Effector memory CD4-positive, alpha-beta T cell (primary cell): ENCODE data around the gene GMPS.
"Not testable (repeated sequence)": the region's sequence is repeated elsewhere in the genome, so short reads cannot be mapped to it uniquely, and the experiment has no call there.

Experiments used
- DNase-seq, 3 donors: peaks; one replicate each; pipeline ENCODE4 v3.0.0-alpha.2; 2020
- H3K27ac ChIP-seq: 2 replicates; pipeline ENCODE4 v1.7.0; 2013; ENCODE audit warnings: mild to moderate bottlenecking, low read length, moderate library complexity; ENCODE audit not compliant: insufficient read depth, poor library complexity, severe bottlenecking
- H3K27me3 ChIP-seq: replicated peaks from 2 replicates; pipeline ENCODE4 v1.7.0; 2013; ENCODE audit warnings: mild to moderate bottlenecking, low read length; ENCODE audit not compliant: insufficient read depth, control insufficient read depth, poor library complexity, severe bottlenecking
- H3K36me3 ChIP-seq: 2 replicates; pipeline ENCODE4 v1.7.0; 2013; ENCODE audit warnings: mild to moderate bottlenecking, low read length, moderate library complexity; ENCODE audit not compliant: control insufficient read depth, insufficient read depth
- H3K4me1 ChIP-seq: 2 replicates; pipeline ENCODE4 v1.7.0; 2013; ENCODE audit warnings: low read length, mild to moderate bottlenecking; ENCODE audit not compliant: control insufficient read depth, insufficient read depth, poor library complexity, severe bottlenecking
- H3K4me3 ChIP-seq: 2 replicates; pipeline ENCODE4 v1.7.0; 2013; ENCODE audit warnings: low read length, low read depth, mild to moderate bottlenecking; ENCODE audit not compliant: insufficient read depth, poor library complexity, severe bottlenecking
- H3K9me3 ChIP-seq: 2 replicates; pipeline ENCODE4 v1.7.0; 2013; ENCODE audit warnings: mild to moderate bottlenecking, low read length, moderate library complexity; ENCODE audit not compliant: control insufficient read depth

GMPS gene

DNA sequence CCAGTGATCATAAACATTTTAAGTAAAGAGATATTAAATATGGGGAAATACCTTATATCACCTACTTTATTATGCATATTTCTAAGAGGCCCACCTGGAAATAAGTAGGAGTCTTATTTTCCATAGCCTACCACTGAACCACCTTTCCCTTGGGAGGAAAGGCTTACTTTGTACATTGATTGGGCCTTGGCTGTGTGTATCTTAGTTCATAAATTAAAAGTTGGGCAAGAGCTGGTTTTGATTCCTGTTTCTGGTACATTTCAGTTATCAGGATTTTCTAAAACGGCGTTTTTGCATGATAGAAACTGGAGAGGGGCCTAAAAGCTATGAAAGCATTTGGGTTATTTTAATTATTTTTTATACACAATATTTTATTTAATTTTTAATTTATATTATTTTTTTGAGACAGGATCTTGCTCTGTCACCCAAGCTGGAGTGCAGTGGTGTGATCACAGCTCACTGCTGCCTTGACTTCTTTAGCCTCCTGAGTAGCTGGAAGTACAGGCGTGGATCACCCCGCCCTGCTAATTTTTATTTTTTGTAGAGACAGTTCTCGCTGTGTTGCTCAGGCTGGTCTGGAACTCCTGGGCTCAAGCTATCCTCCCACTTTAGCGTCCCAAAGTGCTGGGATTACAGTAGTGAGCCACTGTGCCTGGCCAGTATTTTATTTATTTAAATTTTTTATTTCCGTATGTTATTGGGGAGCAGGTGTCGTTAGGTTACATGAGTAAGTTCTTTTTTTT, 2.6 kb downstream of the GMPS start:
- Histone ChIP-seq H3K27ac (no peak overlapping the region), H3K27me3 (no peaks in the 10 kb centered on the region), H3K4me3 (no peak overlapping the region), H3K36me3 (no peaks in the 10 kb centered on the region), H3K4me1 (peaks cover 11% of the 10 kb centered on the region), H3K9me3 (no peaks in the 10 kb centered on the region)
- DNase-seq, result no peak

DNA sequence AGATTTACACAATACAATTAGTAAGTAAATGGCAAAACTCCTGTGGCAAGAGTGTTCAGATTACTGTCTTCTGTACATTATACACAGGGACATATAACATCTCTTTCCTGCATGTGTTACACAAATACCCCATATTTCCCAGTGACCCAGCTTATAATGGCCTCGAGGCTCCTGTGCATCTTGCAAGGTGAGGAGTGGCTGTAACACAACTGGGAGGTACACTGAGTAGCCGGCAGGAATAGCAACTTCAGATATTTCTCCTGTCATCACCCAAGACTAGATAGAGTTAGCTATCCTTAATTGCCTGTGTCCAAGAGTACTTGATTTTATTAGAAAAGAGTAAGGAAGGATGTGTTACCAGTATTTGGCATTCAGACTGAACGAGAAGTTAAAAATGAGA, 5.6 kb downstream of the GMPS start:
- peaks cover 11% of the 10 kb centered on the region for H3K4me1 ChIP-seq

DNA sequence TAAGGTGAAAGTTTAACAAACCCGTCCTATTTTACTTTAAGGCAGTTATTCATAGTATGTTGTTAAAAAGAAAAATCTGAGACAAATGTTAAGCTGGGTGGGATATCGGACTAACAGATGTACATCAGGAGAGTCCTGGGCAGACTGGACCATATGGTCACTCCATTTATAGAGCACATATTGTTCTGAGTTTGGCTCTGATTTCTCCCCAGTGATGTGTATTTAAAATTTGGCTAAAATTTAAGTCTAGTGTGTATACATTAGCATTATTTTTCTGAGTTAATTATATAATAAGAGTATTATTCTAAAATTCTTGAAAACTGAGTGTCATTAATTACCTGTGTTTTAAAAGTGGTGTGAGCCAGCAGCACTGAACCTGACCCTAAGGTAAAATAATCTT, 6.1 kb downstream of the GMPS start:
- no peaks in the 10 kb centered on the region for H3K9me3 ChIP-seq
- H3K4me1 ChIP-seq, result peaks cover 11% of the 10 kb centered on the region
- no peaks in the 10 kb centered on the region for H3K36me3 ChIP-seq
- H3K27me3 ChIP-seq, result no peaks in the 10 kb centered on the region
- no peak for DNase-seq
- H3K27ac ChIP-seq, result no peak overlapping the region
- H3K4me3 ChIP-seq, result no peak overlapping the region

More for the DNA sequence above, 5.6 kb downstream of the GMPS start:
- H3K36me3 ChIP-seq, result no peaks in the 10 kb centered on the region
- H3K4me3 ChIP-seq, result no peak overlapping the region
- no peak for DNase-seq
- H3K27me3 ChIP-seq, result no peaks in the 10 kb centered on the region
- no peak overlapping the region for H3K27ac ChIP-seq
- no peaks in the 10 kb centered on the region for H3K9me3 ChIP-seq

DNA sequence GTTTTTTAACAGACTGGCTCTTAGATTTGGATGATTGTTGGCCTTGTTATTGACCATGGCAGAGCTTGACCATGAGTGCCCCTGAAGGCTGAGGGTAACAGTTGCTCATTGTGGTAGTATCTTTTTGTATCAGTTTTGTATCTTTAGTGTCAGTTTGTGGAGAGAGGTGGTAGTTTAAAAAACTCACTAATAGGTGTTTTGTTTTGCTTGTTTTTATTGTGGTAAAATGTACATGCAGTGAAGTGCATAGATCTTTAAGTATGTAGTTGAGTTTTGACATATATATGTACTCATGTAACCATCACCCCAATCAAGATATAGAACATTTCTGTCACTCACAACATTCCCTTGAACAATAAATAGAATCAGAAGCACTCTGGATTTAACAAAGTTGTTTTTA, 9.8 kb downstream of the GMPS start:
- H3K27me3 ChIP-seq, result no peaks in the 10 kb centered on the region
- H3K36me3 ChIP-seq, result no peaks in the 10 kb centered on the region
- H3K4me3 ChIP-seq, result no peak overlapping the region
- no peaks in the 10 kb centered on the region for H3K9me3 ChIP-seq
- no peak for DNase-seq
- no peak overlapping the region for H3K27ac ChIP-seq
- no peaks in the 10 kb centered on the region for H3K4me1 ChIP-seq

DNA sequence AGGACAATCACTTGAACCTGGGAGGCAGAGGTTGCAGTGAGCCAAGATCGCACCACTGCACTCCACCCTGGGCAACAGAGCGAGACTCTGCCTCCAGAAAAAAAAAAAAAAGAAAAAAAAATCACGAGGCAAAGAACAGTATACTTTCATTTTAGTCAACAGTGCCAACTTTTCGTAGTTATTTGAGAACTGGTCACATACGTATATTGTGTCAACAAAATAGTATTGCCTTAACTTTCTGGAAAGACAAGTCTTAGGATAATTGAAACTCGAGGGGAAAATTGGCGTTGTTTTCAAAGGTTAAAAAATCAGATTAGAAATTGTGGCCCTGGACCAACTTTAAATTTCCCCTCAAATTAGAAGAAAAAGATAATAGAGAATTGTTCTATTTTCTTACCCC, 13.8 kb downstream of the GMPS start:
- Histone ChIP-seq H3K36me3 (no peaks in the 10 kb centered on the region), H3K27ac (no peak overlapping the region), H3K4me1 (no peaks in the 10 kb centered on the region), H3K27me3 (no peaks in the 10 kb centered on the region), H3K9me3 (no peaks in the 10 kb centered on the region), H3K4me3 (no peak overlapping the region)
- no peak for DNase-seq

DNA sequence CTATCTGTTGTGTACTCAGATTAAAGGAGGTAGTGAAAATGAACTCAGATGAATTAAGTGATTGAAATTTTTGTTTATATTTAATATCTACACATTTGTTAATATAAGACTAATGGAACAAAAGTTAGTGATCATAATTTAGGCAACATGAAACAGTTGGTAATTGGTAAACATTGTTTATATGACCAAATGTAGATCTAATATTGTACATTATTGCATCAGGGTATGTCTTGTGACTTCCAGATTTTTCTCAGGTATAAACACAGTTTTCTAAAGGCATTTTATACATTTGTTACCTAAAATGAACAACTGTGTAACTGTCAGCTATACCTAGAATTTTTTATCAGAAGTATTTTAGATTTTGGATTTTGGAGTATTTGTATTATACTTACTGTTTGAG, 14.8 kb downstream of the GMPS start:
- no peak overlapping the region for H3K27ac ChIP-seq

DNA sequence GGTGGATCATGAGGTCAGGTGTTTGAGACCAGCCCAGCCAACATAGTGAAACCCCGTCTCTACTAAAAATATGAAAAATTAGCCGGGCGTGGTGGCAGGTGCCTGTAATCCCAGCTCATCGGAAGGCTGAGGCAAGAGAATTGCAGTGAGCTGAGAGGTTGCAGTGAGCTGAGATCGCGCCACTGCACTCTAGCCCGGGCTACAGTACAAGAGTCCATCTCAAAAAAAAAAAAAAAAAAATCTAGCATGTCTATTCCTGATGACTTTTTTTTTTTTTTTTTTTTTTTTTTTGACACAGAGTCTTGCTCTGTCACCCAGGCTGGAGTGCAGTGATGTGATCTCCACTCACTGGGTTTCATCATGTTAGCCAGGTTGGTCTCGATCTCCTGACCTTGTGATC, 15.9 kb downstream of the GMPS start:
- not testable (repeated sequence) for H3K4me1 ChIP-seq, DNase-seq, H3K9me3 ChIP-seq, H3K27me3 ChIP-seq, H3K36me3 ChIP-seq, H3K4me3 ChIP-seq, H3K27ac ChIP-seq

More for the DNA sequence above, 14.8 kb downstream of the GMPS start:
- H3K36me3 ChIP-seq, result no peaks in the 10 kb centered on the region
- H3K27me3 ChIP-seq, result no peaks in the 10 kb centered on the region
- no peak for DNase-seq
- H3K4me1 ChIP-seq, result no peaks in the 10 kb centered on the region
- no peaks in the 10 kb centered on the region for H3K9me3 ChIP-seq
- no peak overlapping the region for H3K4me3 ChIP-seq

DNA sequence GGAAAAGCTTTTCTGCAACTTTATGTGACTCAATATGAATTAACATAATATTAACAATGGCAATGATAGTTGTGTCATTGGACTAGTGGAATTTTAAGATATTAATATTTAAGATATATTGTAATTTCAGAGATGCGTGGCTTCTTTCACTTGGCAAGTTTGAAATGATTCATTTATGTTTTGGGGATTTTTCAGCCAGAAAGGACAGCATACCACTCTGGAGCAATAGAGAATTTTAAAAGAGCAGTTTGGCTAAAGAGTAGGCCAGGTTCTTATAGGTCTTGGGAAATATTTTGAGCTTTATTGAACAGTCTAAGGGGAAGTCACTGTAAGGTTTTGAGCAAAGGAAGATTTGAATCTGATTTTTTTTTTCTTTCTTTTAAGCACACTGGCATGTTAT, 16.5 kb downstream of the GMPS start:
- DNase-seq, result no peak
- Histone ChIP-seq H3K27me3 (no peaks in the 10 kb centered on the region), H3K36me3 (no peaks in the 10 kb centered on the region), H3K27ac (no peak overlapping the region), H3K4me3 (no peak overlapping the region), H3K9me3 (no peaks in the 10 kb centered on the region), H3K4me1 (no peaks in the 10 kb centered on the region)

DNA sequence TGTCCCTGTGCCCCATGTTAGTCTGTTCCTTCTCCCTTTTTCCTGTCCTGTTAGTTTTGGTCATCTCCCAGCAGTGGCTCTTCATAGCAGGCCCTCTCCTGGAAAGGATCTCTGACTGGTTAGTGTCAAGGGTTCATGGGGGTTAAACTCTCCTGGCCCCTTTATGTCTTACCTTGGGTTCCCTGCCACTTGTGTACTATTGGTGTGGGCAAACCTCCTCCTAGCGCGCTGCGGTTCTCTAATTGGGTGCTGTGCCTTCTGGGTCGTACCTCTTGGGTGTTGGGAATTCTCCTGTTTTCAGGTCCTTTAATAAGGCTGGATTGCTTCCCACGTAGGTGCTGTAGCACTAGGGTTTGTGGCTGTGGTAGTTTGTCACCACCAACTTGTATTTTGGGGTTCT, 18.8 kb downstream of the GMPS start:
- Histone ChIP-seq H3K36me3 (peaks cover 5% of the 10 kb centered on the region), H3K27me3 (no peaks in the 10 kb centered on the region), H3K4me1 (no peaks in the 10 kb centered on the region), H3K4me3 (no peak overlapping the region), H3K27ac (no peak overlapping the region), H3K9me3 (no peaks in the 10 kb centered on the region)
- DNase-seq, result no peak

DNA sequence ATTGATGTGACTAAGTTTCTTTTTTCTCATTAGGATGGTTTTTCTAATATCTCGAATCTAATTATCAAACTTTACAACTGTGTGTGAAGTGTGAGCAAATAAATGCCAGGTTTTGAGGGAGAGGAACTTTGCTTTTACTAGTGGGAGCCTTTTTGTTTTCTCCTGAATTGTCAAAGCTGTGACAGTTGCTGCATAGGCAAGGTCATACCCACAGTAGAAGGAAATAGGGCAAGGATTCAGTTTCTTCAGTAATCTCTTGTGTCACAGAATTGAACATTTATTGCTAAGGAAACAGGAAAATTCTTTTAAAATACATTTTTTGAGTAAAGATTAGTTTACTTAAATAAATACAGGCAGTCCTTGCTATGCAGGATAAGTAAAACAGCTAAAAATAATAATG, 19.5 kb downstream of the GMPS start:
- no peaks in the 10 kb centered on the region for H3K9me3 ChIP-seq
- H3K27me3 ChIP-seq, result no peaks in the 10 kb centered on the region
- H3K27ac ChIP-seq, result no peak overlapping the region
- H3K36me3 ChIP-seq, result peaks cover 11% of the 10 kb centered on the region
- no peaks in the 10 kb centered on the region for H3K4me1 ChIP-seq
- DNase-seq, result no peak
- H3K4me3 ChIP-seq, result no peak overlapping the region
